Left forelimb (tissue), 1 donor: ENCODE data around the gene LRRC3B.

Experiments
- DNase-seq: peaks from one replicate; pipeline ENCODE4 v3.0.0-alpha.2; 2018; ENCODE audit warnings: low spot score

The LRRC3B gene

GRCh38 chr3:26630669-26631389 lies 8.3 kb downstream of the LRRC3B start:
- no peak for DNase-seq

- no peak for DNase-seq
Observed at GRCh38 chr3:26631390-26631738, 8.8 kb downstream of the LRRC3B start.

- no peak for DNase-seq
Observed at GRCh38 chr3:26634601-26635000, 12.0 kb downstream of the LRRC3B start.

- DNase-seq: no peak
Observed at GRCh38 chr3:26636096-26636727, 13.6 kb downstream of the LRRC3B start.

GRCh38 chr3:26637698-26638097 lies 15.1 kb downstream of the LRRC3B start:
- DNase-seq: no peak

- DNase-seq: no peak
Observed at GRCh38 chr3:26638113-26638512, 15.5 kb downstream of the LRRC3B start.

- DNase-seq: no peak
Observed at GRCh38 chr3:26639339-26639738, 16.8 kb downstream of the LRRC3B start.

GRCh38 chr3:26647078-26647477 lies 24.5 kb downstream of the LRRC3B start:
- DNase-seq: no peak

GRCh38 chr3:26648461-26648860 lies 25.9 kb downstream of the LRRC3B start:
- DNase-seq: no peak

- DNase-seq: peak; percentile 73
Observed at GRCh38 chr3:26652164-26652563, 29.6 kb downstream of the LRRC3B start.

GRCh38 chr3:26653811-26654425 lies 31.3 kb downstream of the LRRC3B start:
- DNase-seq: no peak

- no peak for DNase-seq
Observed at GRCh38 chr3:26655231-26655630, 32.7 kb downstream of the LRRC3B start.

GRCh38 chr3:26657348-26657976 lies 34.9 kb downstream of the LRRC3B start:
- no peak for DNase-seq

- no peak for DNase-seq
Observed at GRCh38 chr3:26668171-26668570, 45.6 kb downstream of the LRRC3B start.

- DNase-seq: no peak
Observed at GRCh38 chr3:26668696-26669095, 46.1 kb downstream of the LRRC3B start.

GRCh38 chr3:26675336-26675735 lies 52.8 kb downstream of the LRRC3B start:
- no peak for DNase-seq

- no peak for DNase-seq
Observed at GRCh38 chr3:26681632-26682031, 59.1 kb downstream of the LRRC3B start.

- DNase-seq: no peak
Observed at GRCh38 chr3:26682406-26682805, 59.8 kb downstream of the LRRC3B start.

GRCh38 chr3:26683902-26684301 lies 61.3 kb downstream of the LRRC3B start:
- DNase-seq: no peak

GRCh38 chr3:26687466-26687865 lies 64.9 kb downstream of the LRRC3B start:
- no peak for DNase-seq

- no peak for DNase-seq
Observed at GRCh38 chr3:26699553-26699952, 77.0 kb downstream of the LRRC3B start.

- no peak for DNase-seq
Observed at GRCh38 chr3:26703519-26703918, 80.9 kb downstream of the LRRC3B start.

GRCh38 chr3:26704736-26705135 lies 82.2 kb downstream of the LRRC3B start:
- DNase-seq: no peak
